Smooth muscle cell (in vitro differentiated cells): ENCODE results near the gene TEX19. TPM values are rescaled to one million over a fixed set of nuclear protein-coding genes. Genes with fewer than 3 reads are reported as not detected.
A peak's percentile ranks its signal among the peaks of the same experiment; 100 is the strongest.

Experiments used
- DNase-seq: peaks from one replicate; lab custom pipeline; 2025; ENCODE audit not compliant: unreplicated experiment; lab: John Stamatoyannopoulos, UW
- H2AFZ ChIP-seq: fragments of 200-600 bp; sonication (generic); 2 replicates; pipeline ENCODE4 v1.6.0; 2016; ENCODE audit warnings: antibody characterized with exemption, low read depth, mild to moderate bottlenecking
- H3F3A ChIP-seq: fragments of 200-600 bp; sonication (generic); 2 replicates; pipeline ENCODE4 v1.6.0; 2017; ENCODE audit warnings: antibody characterized with exemption, low read depth
- H3K27ac ChIP-seq: fragments of 200-600 bp; sonication (generic); 2 replicates; pipeline ENCODE4 v1.5.1; 2016; ENCODE audit warnings: low read depth, mild to moderate bottlenecking
- H3K27me3 ChIP-seq: fragments of 200-600 bp; sonication (generic); 2 replicates; pipeline ENCODE4 v1.6.1; 2016; ENCODE audit warnings: low read depth, mild to moderate bottlenecking
- H3K36me3 ChIP-seq: fragments of 200-600 bp; sonication (generic); 2 replicates; pipeline ENCODE4 v1.5.1; 2016; ENCODE audit warnings: low read depth
- H3K4me1 ChIP-seq: fragments of 200-600 bp; sonication (generic); 2 replicates; pipeline ENCODE4 v1.5.1; 2016; ENCODE audit warnings: low read depth
- H3K4me2 ChIP-seq: fragments of 200-600 bp; sonication (generic); 2 replicates; pipeline ENCODE4 v1.6.0; 2016; ENCODE audit warnings: mild to moderate bottlenecking
- H3K4me3 ChIP-seq: fragments of 200-600 bp; sonication (generic); 2 replicates; pipeline ENCODE4 v1.5.1; 2016; ENCODE audit warnings: mild to moderate bottlenecking
- H3K79me2 ChIP-seq: fragments of 200-600 bp; sonication (generic); 2 replicates; pipeline ENCODE4 v1.6.0; 2016; ENCODE audit warnings: low read depth, mild to moderate bottlenecking
- H3K9ac ChIP-seq: fragments of 200-600 bp; sonication (generic); 2 replicates; pipeline ENCODE4 v1.6.0; 2016; ENCODE audit warnings: low read depth
- H3K9me3 ChIP-seq: fragments of 200-600 bp; sonication (generic); replicated peaks from 2 replicates; pipeline ENCODE4 v1.5.1; 2016; ENCODE audit warnings: low read depth
- H4K20me1 ChIP-seq: fragments of 200-600 bp; sonication (generic); 2 replicates; pipeline ENCODE4 v1.6.0; 2016; ENCODE audit warnings: low read depth
- CTCF ChIP-seq: fragments of 200-600 bp; sonication (generic); IDR thresholded peaks from 2 replicates; pipeline ENCODE4 v1.5.1; 2017; ENCODE audit warnings: borderline replicate concordance, mild to moderate bottlenecking, antibody characterized with exemption; ENCODE audit not compliant: insufficient read depth, poor library complexity, severe bottlenecking
- WGBS: methylation state at CpG from one replicate; pipeline ENCODE4 v1.1.7; 2016; ENCODE audit warnings: low lambda C conversion rate; 5-methylcytosine and 5-hydroxymethylcytosine counted together
- polyA plus RNA-seq: library from polyadenylated mRNA; unstranded; fragments of >200 nt; fragmentation: Nextera tagmentation; extraction: Ambion mirVana; gene quantifications from 2 replicates; pipeline ENCODE4 v1.2.1, GENCODE V29; 2016
- total RNA-seq: library from RNA; depleted of rRNA; stranded (reverse); fragments of >200 nt; gene quantifications from 2 replicates; pipeline ENCODE4 v1.2.3, GENCODE V29; 2014

Gene TEX19
- total and polyA plus RNA-seq, 2 experiments from 2014 or later = not detected

GRCh38 chr17:82332669-82333278 lies 26.3 kb upstream of the TEX19 start:
- H2AFZ ChIP-seq = no peak overlapping the region
- peak overlapping the region; percentile 58 for H3K4me3 ChIP-seq
- peak overlapping the region; percentile 88 for H3K4me2 ChIP-seq
- peaks cover 9% of the 10 kb centered on the region for H3K4me1 ChIP-seq
- H3F3A ChIP-seq = no peaks in the 10 kb centered on the region
- no peak for TF ChIP-seq CTCF
- no peaks in the 10 kb centered on the region for H3K79me2 ChIP-seq
- no peak overlapping the region for H3K9ac ChIP-seq
- 27% methylated on average over 31 of the region's 32 CpGs for WGBS
- peak; percentile 11 for DNase-seq
- no peaks in the 10 kb centered on the region for H3K9me3 ChIP-seq
- no peak overlapping the region for H3K27ac ChIP-seq
- peaks cover 32% of the 10 kb centered on the region for H3K27me3 ChIP-seq
- no peaks in the 10 kb centered on the region for H4K20me1 ChIP-seq
- no peaks in the 10 kb centered on the region for H3K36me3 ChIP-seq

GRCh38 chr17:82333279-82334171 lies 25.5 kb upstream of the TEX19 start, which contains the start of gene SECTM1:
TSS of gene SECTM1 (minus strand) at chr17:82333766. CDS start at chr17:82327240, 6,526 bp downstream.
- peaks cover 32% of the 10 kb centered on the region for H3K27me3 ChIP-seq
- H3K4me1 ChIP-seq = peaks cover 6% of the 10 kb centered on the region
- 10% methylated on average over 60 of the region's 90 CpGs for WGBS
- H3K9me3 ChIP-seq = no peaks in the 10 kb centered on the region
- no peak within 1 kb of the TSS for H3K9ac ChIP-seq
- no peaks in the 10 kb centered on the region for H4K20me1 ChIP-seq
- DNase-seq = peak; percentile 38
- no peak within 1 kb of the TSS for H3K27ac ChIP-seq
- peak within 1 kb of the TSS; percentile 88 for H3K4me2 ChIP-seq
- no peaks in the 10 kb centered on the region for H3K79me2 ChIP-seq
- no peaks in the 10 kb centered on the region for H3F3A ChIP-seq
- peak within 1 kb of the TSS; percentile 58 for H3K4me3 ChIP-seq
- H3K36me3 ChIP-seq = no peaks in the 10 kb centered on the region
- no peak for TF ChIP-seq CTCF
- H2AFZ ChIP-seq = peak within 1 kb of the TSS; percentile 84

GRCh38 chr17:82334204-82334621 lies 24.8 kb upstream of the TEX19 start:
- 88% methylated on average over 22 of the region's 25 CpGs for WGBS
- H3K4me2 ChIP-seq = peak overlapping the region; percentile 88
- DNase-seq = no peak
- H3K27ac ChIP-seq = no peak overlapping the region
- H3K79me2 ChIP-seq = no peaks in the 10 kb centered on the region
- no peaks in the 10 kb centered on the region for H3F3A ChIP-seq
- no peaks in the 10 kb centered on the region for H4K20me1 ChIP-seq
- H3K4me1 ChIP-seq = peaks cover 11% of the 10 kb centered on the region
- peak overlapping the region; percentile 58 for H3K4me3 ChIP-seq
- no peaks in the 10 kb centered on the region for H3K9me3 ChIP-seq
- no peak overlapping the region for H3K9ac ChIP-seq
- no peak for TF ChIP-seq CTCF
- no peak overlapping the region for H2AFZ ChIP-seq
- no peaks in the 10 kb centered on the region for H3K36me3 ChIP-seq
- peaks cover 32% of the 10 kb centered on the region for H3K27me3 ChIP-seq
